HAP-1 (cell line): Measurements from ENCODE around the gene ZBTB11.

ENCODE experiments used
- DNase-seq, 2 experiments: peaks; one replicate each; pipeline ENCODE4 v3.0.0-alpha.2; 2016 to 2020; ENCODE audit warnings: low spot score in 2 of 2
- H3K27me3 ChIP-seq: fragments of 250-450 bp; sonication (Bioruptor Pico); 2 replicates; pipeline ENCODE4 v1.5.1; 2020; ENCODE audit warnings: low read depth, mild to moderate bottlenecking, moderate library complexity
- H3K36me3 ChIP-seq: fragments of 250-450 bp; sonication (Bioruptor Pico); replicated peaks from 2 replicates; pipeline ENCODE4 v1.5.1; 2020; ENCODE audit warnings: mild to moderate bottlenecking
- H3K4me1 ChIP-seq: fragments of 250-450 bp; sonication (Bioruptor Pico); 2 replicates; pipeline ENCODE4 v1.5.1; 2020; ENCODE audit warnings: mild to moderate bottlenecking
- H3K4me3 ChIP-seq: fragments of 250-450 bp; sonication (Bioruptor Pico); 2 replicates; pipeline ENCODE4 v1.5.1; 2020; ENCODE audit warnings: mild to moderate bottlenecking, moderate library complexity
- H3K9me3 ChIP-seq: fragments of 250-450 bp; sonication (Bioruptor Pico); 2 replicates; pipeline ENCODE4 v1.5.1; 2020; ENCODE audit warnings: mild to moderate bottlenecking, moderate library complexity
- in situ Hi-C: fragments of 300-500 bp; cut with MboI; formaldehyde crosslinking; loops from 3 replicates; pipeline ENCODE4 v1.14.3; 2020; ENCODE audit warnings: low sequenced_read_pairs, inconsistent platforms, mixed read lengths

Gene ZBTB11

DNA sequence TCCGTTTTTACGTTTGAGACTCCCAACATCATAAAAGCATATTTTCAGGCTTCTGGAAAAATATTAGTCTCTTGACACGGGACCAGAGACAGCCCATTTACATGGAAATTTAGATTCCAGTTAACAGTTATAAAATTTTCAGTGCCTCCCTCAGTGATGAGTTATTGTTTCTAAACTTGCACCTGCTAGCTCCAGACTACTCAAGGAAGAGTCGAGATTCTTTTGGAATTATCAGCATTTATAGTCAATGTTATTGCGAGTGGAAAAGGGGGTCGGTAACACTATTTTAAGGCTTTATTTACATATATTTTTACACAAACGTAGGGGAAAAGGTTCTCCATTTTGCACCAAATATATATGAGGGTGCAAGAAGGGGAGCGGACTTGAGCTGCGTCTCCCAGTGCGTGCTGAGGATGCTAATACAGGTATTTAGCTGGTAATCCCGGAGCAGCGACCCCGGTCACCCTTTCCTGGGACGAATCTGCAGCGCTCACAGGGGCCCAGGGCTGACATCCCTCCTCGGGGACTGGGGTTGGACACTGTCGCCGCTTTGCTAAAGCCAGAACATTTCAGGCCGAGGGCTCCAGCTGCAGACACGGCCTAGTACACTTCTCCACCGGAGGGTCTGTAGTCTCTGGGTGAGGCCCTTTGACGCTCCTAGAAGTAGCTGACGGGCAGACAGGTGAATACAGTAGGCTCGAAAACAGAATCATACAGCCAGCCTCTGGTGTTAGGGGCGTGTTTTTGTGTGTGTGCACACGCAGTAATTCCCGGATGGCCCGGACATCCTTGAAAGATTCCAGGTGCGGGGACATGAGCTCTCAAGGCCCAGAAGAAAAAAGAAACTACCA is 729 bp upstream of the ZBTB11 start:
- no peaks in the 10 kb centered on the region for H3K9me3 ChIP-seq
- DNase-seq, result peak in 1 of 2 experiments; percentile 44
- H3K4me3 ChIP-seq, result peak overlapping the region; percentile 15
- in situ Hi-C loops, result no loop called here
- H3K27me3 ChIP-seq, result no peaks in the 10 kb centered on the region
- peaks cover 18% of the 10 kb centered on the region for H3K4me1 ChIP-seq
- peaks cover 31% of the 10 kb centered on the region for H3K36me3 ChIP-seq

DNA sequence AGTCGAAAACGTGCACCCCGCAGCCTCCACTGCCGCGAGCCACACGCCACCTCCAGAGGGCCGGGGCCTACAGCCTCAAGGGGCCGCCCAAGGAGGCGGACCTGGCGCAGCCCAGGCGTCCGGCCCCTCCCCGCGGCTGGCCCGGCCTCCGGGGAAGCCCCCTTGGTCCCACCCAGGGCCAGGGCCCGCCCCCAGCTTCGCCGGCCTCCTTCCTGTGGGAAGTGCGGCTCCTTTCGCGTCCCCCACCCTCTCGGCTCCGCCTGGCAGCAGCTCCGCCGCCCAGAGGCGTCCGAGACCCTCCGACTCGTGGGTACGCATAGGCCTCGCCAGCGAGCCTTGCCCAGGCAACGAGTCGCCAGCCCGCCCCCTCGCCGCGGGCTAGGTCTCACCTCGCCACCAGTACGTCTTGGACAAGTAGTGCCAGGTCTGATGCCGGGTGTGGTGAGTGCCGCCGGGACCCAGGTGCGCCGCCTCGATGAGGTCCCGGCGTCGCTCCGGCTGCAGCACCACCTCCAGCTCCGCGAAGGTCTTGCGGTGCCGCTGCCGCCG is 642 bp downstream of the ZBTB11 start:
- Histone ChIP-seq H3K36me3 (peaks cover 18% of the 10 kb centered on the region), H3K9me3 (no peaks in the 10 kb centered on the region), H3K27me3 (no peaks in the 10 kb centered on the region), H3K4me3 (peak overlapping the region; percentile 81), H3K4me1 (peaks cover 18% of the 10 kb centered on the region)
- peak; percentile 91 to 98 for DNase-seq
- in situ Hi-C loops, result no loop called here

DNA sequence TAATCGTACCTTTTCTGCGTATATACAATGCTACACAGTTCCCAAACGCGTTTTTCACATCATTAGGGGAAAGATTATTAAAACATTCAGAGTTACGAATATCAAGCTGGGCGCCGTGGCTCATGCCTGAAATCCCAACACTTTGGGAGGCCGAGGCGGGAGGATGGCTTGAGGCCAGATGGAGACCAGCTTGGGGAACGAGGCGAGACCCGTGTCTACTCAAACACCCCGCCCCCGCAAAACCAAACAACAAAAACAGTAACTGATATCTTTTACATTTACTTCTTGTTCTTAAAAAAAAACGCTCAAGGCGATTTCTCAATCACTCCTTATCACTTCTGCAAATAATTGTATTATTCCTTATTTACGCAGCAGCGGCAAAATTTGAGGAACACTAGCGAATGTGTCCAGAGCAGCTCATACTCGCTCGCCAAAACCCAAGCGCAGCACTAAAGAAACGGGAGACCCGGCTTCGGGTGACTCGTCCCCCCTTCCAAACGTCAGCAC is 1.2 kb downstream of the ZBTB11 start:
- Histone ChIP-seq H3K4me3 (peak overlapping the region; percentile 81), H3K4me1 (peaks cover 18% of the 10 kb centered on the region), H3K27me3 (no peaks in the 10 kb centered on the region), H3K9me3 (no peaks in the 10 kb centered on the region), H3K36me3 (peaks cover 18% of the 10 kb centered on the region)
- in situ Hi-C loops, result no loop called here
- peak in 1 of 2 experiments; percentile 52 for DNase-seq

DNA sequence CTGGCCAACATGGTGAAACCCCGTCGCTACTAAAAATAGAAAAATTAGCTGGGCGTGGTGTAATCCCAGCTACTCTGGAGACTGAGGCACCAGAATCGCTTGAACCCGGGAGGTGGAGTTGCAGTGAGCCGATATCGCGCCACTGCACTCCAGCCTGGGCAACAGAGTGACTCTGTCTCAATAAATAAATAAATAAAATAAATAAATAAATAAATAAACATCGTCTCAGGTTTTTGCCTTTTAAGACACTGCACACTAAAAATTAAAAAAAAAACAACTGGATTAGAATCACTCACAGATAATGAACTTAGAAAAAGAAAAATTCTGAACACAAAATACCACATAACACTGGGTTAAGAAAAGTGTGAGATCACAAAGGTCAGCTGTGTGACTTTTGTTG is 2.4 kb downstream of the ZBTB11 start:
- Histone ChIP-seq H3K36me3 (peaks cover 7% of the 10 kb centered on the region; the same call in 1 of the 2 replicates), H3K4me1 (peaks cover 18% of the 10 kb centered on the region), H3K4me3 (no peak overlapping the region), H3K27me3 (no peaks in the 10 kb centered on the region), H3K9me3 (no peaks in the 10 kb centered on the region)
- in situ Hi-C loops, result no loop called here
- DNase-seq, result no peak

DNA sequence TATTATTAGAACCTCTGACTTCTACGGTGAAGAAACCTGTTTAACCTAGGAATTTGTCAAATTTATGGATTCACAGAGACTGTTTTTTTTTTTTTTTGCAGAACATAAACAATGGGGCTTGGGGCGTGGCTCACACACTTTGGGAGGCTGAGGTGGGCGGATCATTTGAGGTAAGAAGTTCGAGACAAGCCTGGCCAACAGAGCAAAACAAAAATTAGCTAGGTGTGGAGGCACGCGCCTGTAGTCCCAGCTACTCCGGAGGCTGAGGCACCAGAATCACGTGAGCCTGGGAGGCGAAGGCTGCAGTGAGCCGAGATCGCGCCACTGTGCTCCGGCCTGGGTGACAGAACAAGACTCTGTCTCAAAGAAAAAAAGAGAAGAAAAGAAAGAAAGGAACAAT is 3.0 kb downstream of the ZBTB11 start:
- in situ Hi-C loops, result no loop called here
- no peak overlapping the region for H3K4me3 ChIP-seq
- H3K36me3 ChIP-seq, result peaks cover 11% of the 10 kb centered on the region

DNA sequence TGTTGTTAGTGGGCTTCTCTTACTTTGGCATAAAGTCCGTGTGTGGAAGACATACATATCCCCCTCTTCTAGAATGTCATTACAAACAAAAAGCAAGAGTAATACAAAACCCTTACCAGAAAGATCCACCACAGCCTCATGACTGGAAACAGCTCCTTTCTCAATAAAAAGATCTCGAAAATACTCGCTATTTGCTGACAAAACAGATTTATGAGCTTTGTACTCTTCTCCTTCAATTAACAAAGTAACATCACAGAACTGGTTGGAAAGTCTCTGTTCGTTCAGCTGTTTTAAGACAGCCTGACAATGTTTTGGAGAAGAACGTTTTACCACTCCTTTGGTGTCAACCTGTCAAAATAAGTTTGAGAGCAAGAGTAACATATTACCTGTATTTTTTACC is 5.9 kb downstream of the ZBTB11 start:
- Histone ChIP-seq H3K9me3 (no peaks in the 10 kb centered on the region), H3K27me3 (no peaks in the 10 kb centered on the region), H3K4me1 (peaks cover 8% of the 10 kb centered on the region), H3K4me3 (no peak overlapping the region), H3K36me3 (peaks cover 18% of the 10 kb centered on the region)
- in situ Hi-C loops, result no loop called here
- DNase-seq, result no peak

More for the DNA sequence above, 3.0 kb downstream of the ZBTB11 start:
- Histone ChIP-seq H3K27me3 (no peaks in the 10 kb centered on the region), H3K9me3 (no peaks in the 10 kb centered on the region), H3K4me1 (peaks cover 18% of the 10 kb centered on the region)
- no peak for DNase-seq

DNA sequence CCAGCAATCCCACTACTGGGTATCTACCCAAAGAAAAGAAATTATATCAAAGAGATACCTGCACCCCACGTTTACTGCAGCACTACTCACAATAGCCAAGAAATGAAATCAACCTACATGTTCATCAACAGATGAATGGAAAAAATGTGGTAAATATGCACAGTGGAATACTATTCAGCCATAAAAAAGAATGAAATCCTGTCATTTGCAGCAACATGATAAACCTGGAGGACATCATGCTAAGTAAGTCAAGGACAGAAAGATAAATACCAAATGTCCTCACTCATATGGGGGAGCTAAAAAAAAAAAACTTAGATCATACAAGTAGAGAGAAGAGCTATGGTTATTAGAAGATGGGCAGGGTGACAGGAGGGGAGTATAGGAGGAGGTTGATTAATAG is 9.1 kb downstream of the ZBTB11 start:
- H3K27me3 ChIP-seq, result no peaks in the 10 kb centered on the region
- no peaks in the 10 kb centered on the region for H3K9me3 ChIP-seq
- peaks cover 37% of the 10 kb centered on the region for H3K36me3 ChIP-seq
- no peak for DNase-seq
- in situ Hi-C loops, result no loop called here
- no peaks in the 10 kb centered on the region for H3K4me1 ChIP-seq
- H3K4me3 ChIP-seq, result no peak overlapping the region

DNA sequence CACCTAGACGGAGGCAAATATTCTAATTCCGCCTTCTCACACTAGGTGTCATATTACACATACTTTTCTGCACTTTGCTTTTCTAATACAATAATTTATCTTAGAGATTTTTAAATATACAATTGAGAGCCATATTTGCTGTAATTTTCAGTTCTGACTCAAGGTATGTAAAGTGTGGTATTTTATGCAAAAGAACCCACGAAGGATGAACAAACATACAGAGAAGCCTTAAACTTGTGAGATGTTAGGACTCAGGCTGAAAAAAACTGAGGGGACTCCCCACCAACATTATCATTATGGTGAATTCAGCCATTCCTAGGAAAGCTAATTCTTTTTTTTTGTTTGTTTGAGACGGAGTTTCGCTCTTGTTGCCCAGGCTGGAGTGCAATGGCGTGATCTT is 9.6 kb downstream of the ZBTB11 start:
- H3K9me3 ChIP-seq, result no peaks in the 10 kb centered on the region
- peaks cover 37% of the 10 kb centered on the region for H3K36me3 ChIP-seq
- no peaks in the 10 kb centered on the region for H3K27me3 ChIP-seq
- in situ Hi-C loops, result no loop called here
- H3K4me1 ChIP-seq, result no peaks in the 10 kb centered on the region
- no peak overlapping the region for H3K4me3 ChIP-seq
- no peak for DNase-seq

DNA sequence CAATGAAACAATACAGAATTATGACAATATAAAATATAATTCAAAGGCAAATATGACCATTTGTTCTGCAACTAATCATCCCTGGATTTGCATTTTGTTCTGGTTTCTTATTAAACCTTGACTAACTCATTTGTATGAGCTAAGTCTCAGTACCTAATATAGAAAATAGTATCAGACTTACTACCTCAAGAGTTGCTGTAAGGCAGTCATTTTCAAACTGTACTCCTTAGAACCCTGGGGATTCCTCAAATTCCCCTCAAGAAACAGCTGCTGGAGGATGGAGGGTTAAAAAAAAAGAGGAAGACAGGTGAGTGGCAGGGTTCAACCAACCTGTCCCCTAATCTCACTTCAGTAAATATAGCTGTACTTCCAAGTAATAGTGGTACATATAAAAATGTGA is 11.1 kb downstream of the ZBTB11 start:
- H3K36me3 ChIP-seq, result peaks cover 37% of the 10 kb centered on the region
- DNase-seq, result no peak
- in situ Hi-C loops, result no loop called here
- H3K4me3 ChIP-seq, result no peak overlapping the region
- H3K4me1 ChIP-seq, result 0 out of 2 replicates have a peak, but pooled peaks cover 5% of the 10 kb centered on the region
- H3K9me3 ChIP-seq, result no peaks in the 10 kb centered on the region
- H3K27me3 ChIP-seq, result no peaks in the 10 kb centered on the region

DNA sequence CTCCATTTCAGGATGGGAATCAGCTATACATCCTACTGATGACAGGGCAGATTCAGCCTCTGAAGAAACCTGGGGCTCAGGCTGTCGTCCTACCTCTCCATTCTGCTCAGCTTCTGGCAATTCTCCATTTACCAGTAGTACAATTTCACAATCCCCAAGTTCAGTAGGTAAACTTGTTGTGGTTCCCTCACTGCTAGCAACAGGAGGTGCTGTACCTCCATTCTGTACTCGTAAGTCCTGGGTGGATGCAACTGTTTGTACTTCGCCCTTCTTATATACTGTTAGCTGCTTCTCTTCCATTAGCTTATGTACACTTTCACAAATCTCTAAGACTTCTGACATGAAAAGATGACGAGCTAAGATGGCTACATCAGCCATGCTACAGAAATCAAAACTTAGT is 11.6 kb downstream of the ZBTB11 start:
- in situ Hi-C loops, result no loop called here
- Histone ChIP-seq H3K9me3 (no peaks in the 10 kb centered on the region), H3K27me3 (no peaks in the 10 kb centered on the region), H3K4me3 (no peak overlapping the region), H3K4me1 (peaks cover 8% of the 10 kb centered on the region), H3K36me3 (peaks cover 41% of the 10 kb centered on the region)
- no peak for DNase-seq

DNA sequence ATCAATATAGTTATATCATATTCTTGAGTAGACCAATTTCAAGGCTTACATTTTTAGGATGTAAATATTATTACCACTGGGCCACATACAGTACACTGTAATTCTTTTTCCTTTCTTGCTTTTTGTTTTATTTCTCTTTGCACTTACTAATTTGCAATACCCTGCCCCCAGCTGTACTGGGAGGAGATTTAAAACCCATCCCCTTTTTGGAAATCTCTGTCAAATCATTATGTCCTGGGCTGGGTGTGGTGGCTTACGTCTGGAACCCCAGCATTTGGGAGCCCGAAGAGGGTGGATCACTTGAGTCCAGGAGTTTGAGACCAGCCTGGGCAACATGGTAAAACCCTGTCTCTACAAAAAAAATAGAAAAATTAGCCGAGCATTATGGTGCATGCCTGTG is 16.2 kb downstream of the ZBTB11 start:
- in situ Hi-C loops, result no loop called here
- Histone ChIP-seq H3K27me3 (no peaks in the 10 kb centered on the region), H3K36me3 (peaks cover 53% of the 10 kb centered on the region), H3K4me1 (peaks cover 11% of the 10 kb centered on the region), H3K4me3 (no peak overlapping the region), H3K9me3 (no peaks in the 10 kb centered on the region)
- no peak for DNase-seq

DNA sequence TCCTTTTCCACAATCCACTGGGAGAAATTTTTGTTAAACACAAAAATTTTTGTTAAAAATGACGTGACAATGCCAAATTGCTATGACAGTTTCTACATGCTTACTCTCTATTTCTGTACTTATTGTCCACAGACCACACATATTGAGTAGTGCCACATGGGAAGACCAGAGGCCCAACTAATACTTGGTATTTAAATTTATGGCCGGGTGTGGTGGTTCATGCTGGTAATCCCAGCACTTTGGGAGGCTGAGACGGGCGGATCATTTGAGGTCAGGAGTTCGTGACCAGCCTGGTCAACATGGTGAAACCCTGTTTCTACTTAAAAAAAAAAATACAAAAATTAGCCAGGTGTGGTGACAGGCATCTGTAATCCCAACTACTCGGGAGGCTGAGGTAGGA is 20.3 kb downstream of the ZBTB11 start:
- no peak for DNase-seq
- no peak overlapping the region for H3K4me3 ChIP-seq
- H3K9me3 ChIP-seq, result no peaks in the 10 kb centered on the region
- in situ Hi-C loops, result no loop called here
- peaks cover 11% of the 10 kb centered on the region for H3K4me1 ChIP-seq
- H3K36me3 ChIP-seq, result peaks cover 63% of the 10 kb centered on the region
- no peaks in the 10 kb centered on the region for H3K27me3 ChIP-seq

DNA sequence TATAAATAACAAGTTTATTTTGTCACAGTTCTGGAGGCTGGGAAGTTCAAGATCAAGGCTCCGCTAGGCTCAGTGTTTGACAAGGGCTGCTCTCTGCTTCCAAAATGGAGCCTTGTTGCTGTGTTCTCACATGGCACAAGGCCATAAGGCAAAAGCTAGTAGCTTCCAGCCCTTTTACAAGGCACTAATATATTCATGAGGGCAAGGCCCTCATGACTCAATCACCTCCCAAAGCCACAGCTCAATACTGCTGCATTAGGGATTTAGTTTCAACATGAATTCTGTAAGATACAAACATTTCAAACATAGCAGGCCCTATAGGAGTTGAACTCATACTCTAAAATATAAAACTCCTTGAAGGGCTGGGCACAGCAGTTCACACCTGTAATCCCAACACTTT is 30.2 kb downstream of the ZBTB11 start:
- Histone ChIP-seq H3K36me3 (peaks cover 19% of the 10 kb centered on the region), H3K4me1 (no peaks in the 10 kb centered on the region), H3K9me3 (no peaks in the 10 kb centered on the region), H3K27me3 (no peaks in the 10 kb centered on the region), H3K4me3 (no peak overlapping the region)
- DNase-seq, result no peak
- in situ Hi-C loops, result no loop called here

DNA sequence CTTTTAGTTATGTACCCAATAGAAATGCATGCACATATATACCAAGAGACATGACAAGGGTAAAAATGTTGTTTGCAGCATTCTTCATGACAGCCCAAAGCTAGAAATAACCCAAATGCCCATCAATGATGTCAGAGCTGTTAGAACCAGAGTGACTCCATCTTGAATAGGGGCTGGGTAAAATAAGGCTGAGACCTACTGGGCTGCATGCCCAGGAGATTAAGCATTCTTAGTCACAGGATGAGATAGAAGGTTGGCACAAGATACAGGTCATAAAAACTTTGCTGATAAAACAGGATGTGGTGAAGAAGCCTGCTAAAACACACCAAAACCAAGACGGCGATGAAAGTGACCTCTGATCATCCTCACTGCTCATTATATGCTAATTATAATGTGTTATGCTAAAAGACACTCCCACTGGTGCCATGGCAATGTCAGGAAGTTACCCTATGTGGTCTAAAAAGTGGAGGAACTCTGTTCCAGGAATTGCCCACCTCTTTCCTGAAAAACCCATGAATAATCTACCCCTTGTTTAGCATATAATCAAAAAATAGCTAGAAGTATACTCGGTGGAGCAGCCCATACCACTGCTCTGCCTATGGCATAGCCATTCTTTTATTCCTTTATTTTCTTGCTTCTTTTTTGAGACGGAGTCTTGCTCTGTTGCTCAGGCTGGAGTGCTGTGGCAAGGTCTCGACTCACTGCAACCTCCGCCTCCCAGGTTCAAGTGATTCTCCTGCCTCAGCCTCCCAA is 32.9 kb downstream of the ZBTB11 start:
- no peaks in the 10 kb centered on the region for H3K9me3 ChIP-seq
- no peaks in the 10 kb centered on the region for H3K27me3 ChIP-seq
- no peak for DNase-seq
- H3K36me3 ChIP-seq, result peaks cover 4% of the 10 kb centered on the region
- no peaks in the 10 kb centered on the region for H3K4me1 ChIP-seq
- in situ Hi-C loops, result no loop called here
- no peak overlapping the region for H3K4me3 ChIP-seq
